ENCODE measurements around the gene STYK1. TPM values are rescaled to one million over a fixed set of nuclear protein-coding genes. Genes with fewer than 3 reads are reported as not detected.
A peak's percentile ranks its signal among the peaks of the same experiment; 100 is the strongest.

Gene STYK1
- total and polyA plus RNA-seq, 9 of the 15 experiments (the other 6 are each of a cell fraction or from before 2014, with no cell fraction given): 0.31 to 1.8 (median 0.64) TPM

DNA sequence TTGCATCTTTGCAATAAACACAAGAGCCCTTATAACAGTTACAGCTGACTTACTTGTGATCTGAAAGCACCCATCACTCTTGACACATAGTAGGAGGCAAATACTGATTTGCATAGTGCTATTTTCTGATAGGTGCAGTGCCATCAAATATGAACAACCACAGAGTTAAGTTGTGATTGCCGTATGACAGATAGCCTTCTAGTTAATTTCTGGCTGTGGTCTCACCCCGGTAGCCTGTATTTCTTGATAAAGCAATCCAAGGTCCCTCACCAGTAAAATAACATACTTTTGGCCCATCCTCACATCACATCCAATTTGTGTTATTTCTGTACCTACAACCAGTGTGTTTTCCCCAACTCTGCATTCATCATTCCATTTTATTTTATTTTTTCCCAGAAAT lies 23.3 kb upstream of the STYK1 start:
- Histone ChIP-seq H3K4me1 (replicated peaks in 1 of 2; ENCODE audit: control insufficient read depth in 2 of 2, insufficient read depth in 2 of 2, low read length in 2 of 2) (no peaks in the 10 kb centered on the region), H4K20me1 (replicated peaks; ENCODE audit: control insufficient read depth, insufficient read depth, low read length) (no peaks in the 10 kb centered on the region), H3K9me3 (replicated peaks; ENCODE audit: control insufficient read depth, insufficient read depth, low read depth, low read length) (no peaks in the 10 kb centered on the region), H3K9me1 (ENCODE audit: control insufficient read depth, insufficient read depth, low read length) (no peaks in the 10 kb centered on the region), H3K4me3 (no peak overlapping the region), H3K27me3 (ENCODE audit: control insufficient read depth in 2 of 2, insufficient read depth in 2 of 2, low read length in 2 of 2) (no peaks in the 10 kb centered on the region), H3K27ac (ENCODE audit: extremely low read depth, low read depth, low read length) (no peak overlapping the region), H3K9ac (ENCODE audit: insufficient read depth in 1 of 2, low read depth in 2 of 2, low read length in 2 of 2) (no peak overlapping the region), H3K4me2 (ENCODE audit: insufficient read depth, low read length) (no peak overlapping the region), H3K79me2 (ENCODE audit: control insufficient read depth, insufficient read depth, low read length) (no peaks in the 10 kb centered on the region), H3K36me3 (ENCODE audit: control insufficient read depth, insufficient read depth, low read length) (peaks cover 51% of the 10 kb centered on the region), H2AFZ (ENCODE audit: low read depth, low read length) (no peak overlapping the region)
- no TSS peak for BruUV-seq (replicated peaks)
- ChIA-PET CTCF (ENCODE audit: low intra/inter-chr PET ratio) (no interaction called here), POLR2A (interaction anchor here (0.6 kb wide), 1 partner anchor 749 kb away, joined by 3 read pairs; no protein-coding TSS in a partner anchor)
- WGBS (ENCODE audit: insufficient coverage, low coverage, missing lambda C conversion rate): 75% methylated on average over 1 of the region's 2 CpGs
- in situ Hi-C loops (cut with MboI): no loop called here
- no peak for TF ChIP-seq ZNF311 (CRISPR knock-in tag; IDR thresholded peaks at IDR 0.05)
- TF ChIP-seq ZKSCAN1 (IDR thresholded peaks at IDR 0.05; ENCODE audit: low read depth, low read length): peak; percentile 60
- ATAC-seq (no peak), FAIRE-seq (no peak), DNase-seq (ENCODE audit: extremely low read depth in 1 of 4, low spot score in 3 of 4) (no peak)
- intact Hi-C loops (cut with micrococcal nuclease): no loop called here

DNA sequence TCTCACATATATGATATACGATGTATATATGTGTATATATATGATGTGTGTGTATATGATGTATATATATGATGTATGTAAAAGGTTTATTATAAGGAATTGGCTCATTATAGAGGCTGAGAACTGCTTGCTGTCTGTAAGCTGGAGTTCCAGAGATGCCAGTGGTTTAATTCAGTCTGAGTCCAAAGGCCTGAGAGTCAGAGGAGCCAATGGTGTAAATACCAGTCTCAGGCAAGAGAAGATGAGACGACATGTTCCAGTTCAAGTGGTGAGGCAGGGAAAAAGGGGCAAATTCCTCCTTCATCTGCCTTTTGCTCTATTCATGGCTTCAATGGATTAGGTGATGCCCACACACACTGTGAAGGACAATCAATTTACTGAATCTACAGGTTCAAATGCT lies 17.1 kb upstream of the STYK1 start:
- Histone ChIP-seq H3K4me3 (no peak overlapping the region), H3K27me3 (ENCODE audit: control insufficient read depth in 2 of 2, insufficient read depth in 2 of 2, low read length in 2 of 2) (no peaks in the 10 kb centered on the region), H3K4me1 (replicated peaks in 1 of 2; ENCODE audit: control insufficient read depth in 2 of 2, insufficient read depth in 2 of 2, low read length in 2 of 2) (no peaks in the 10 kb centered on the region), H2AFZ (ENCODE audit: low read depth, low read length) (no peak overlapping the region), H3K4me2 (ENCODE audit: insufficient read depth, low read length) (no peak overlapping the region), H3K36me3 (ENCODE audit: control insufficient read depth, insufficient read depth, low read length) (no peaks in the 10 kb centered on the region), H4K20me1 (replicated peaks; ENCODE audit: control insufficient read depth, insufficient read depth, low read length) (no peaks in the 10 kb centered on the region), H3K9me3 (replicated peaks; ENCODE audit: control insufficient read depth, insufficient read depth, low read depth, low read length) (no peaks in the 10 kb centered on the region), H3K9me1 (ENCODE audit: control insufficient read depth, insufficient read depth, low read length) (no peaks in the 10 kb centered on the region), H3K79me2 (ENCODE audit: control insufficient read depth, insufficient read depth, low read length) (no peaks in the 10 kb centered on the region), H3K27ac (ENCODE audit: extremely low read depth, low read depth, low read length) (no peak overlapping the region), H3K9ac (ENCODE audit: insufficient read depth in 1 of 2, low read depth in 2 of 2, low read length in 2 of 2) (no peak overlapping the region)
- no TSS peak for BruUV-seq (replicated peaks)
- no peak for TF ChIP-seq PHF8 (IDR thresholded peaks at IDR 0.05; ENCODE audit: borderline replicate concordance, low read length)
- TF ChIP-seq ETS2 (tag; IDR thresholded peaks at IDR 0.05; ENCODE audit: borderline replicate concordance, poor library complexity, severe bottlenecking): no peak
- no peak for TF ChIP-seq NCOA6 (IDR thresholded peaks at IDR 0.05)
- TF ChIP-seq ZNF354B (CRISPR knock-in tag; IDR thresholded peaks at IDR 0.05): no peak
- TF ChIP-seq, protein P1, sequence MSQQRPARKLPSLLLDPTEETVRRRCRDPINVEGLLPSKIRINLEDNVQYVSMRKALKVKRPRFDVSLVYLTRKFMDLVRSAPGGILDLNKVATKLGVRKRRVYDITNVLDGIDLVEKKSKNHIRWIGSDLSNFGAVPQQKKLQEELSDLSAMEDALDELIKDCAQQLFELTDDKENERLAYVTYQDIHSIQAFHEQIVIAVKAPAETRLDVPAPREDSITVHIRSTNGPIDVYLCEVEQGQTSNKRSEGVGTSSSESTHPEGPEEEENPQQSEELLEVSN (IDR thresholded peaks at IDR 0.05; ENCODE audit: borderline replicate concordance in 1 of 2, extremely low read depth in 1 of 2, insufficient read depth in 1 of 2, insufficient read length in 1 of 2, low read depth in 1 of 2, low read length in 1 of 2, poor library complexity in 1 of 2, severe bottlenecking in 1 of 2): no peak
- no peak for TF ChIP-seq MCM5 (IDR thresholded peaks at IDR 0.05; ENCODE audit: low read depth)
- TF ChIP-seq TEAD4 (IDR thresholded peaks at IDR 0.05; ENCODE audit: low read length): no peak
- TF ChIP-seq TEAD4 (CRISPR knock-in tag; IDR thresholded peaks at IDR 0.05; ENCODE audit: borderline replicate concordance): no peak
- no peak for TF ChIP-seq SLC30A9 (CRISPR knock-in tag; IDR thresholded peaks at IDR 0.05)
- TF ChIP-seq PCBP2 (IDR thresholded peaks at IDR 0.05; ENCODE audit: low read depth, low read length, poor library complexity, severe bottlenecking): no peak
- ATAC-seq: no peak
- CTCF ChIA-PET (ENCODE audit: low intra/inter-chr PET ratio): no interaction called here
- DNase-seq (ENCODE audit: extremely low read depth in 1 of 4, low spot score in 3 of 4): no peak
- FAIRE-seq: no peak
- POLR2A ChIA-PET: no interaction called here
- in situ Hi-C loops (cut with MboI): no loop called here
- intact Hi-C loops (cut with micrococcal nuclease): no loop called here
- 75% methylated on average over 2 of the region's 2 CpGs for WGBS (ENCODE audit: insufficient coverage, low coverage, missing lambda C conversion rate)

All from K562 (cell line).